SK-N-MC (cell line): ENCODE measurements around the gene UNC5C.

ENCODE experiments used
- DNase-seq: peaks from one replicate; pipeline ENCODE4 v3.0.0-alpha.2; 2011; ENCODE audit warnings: low read depth, low spot score
- H3K27ac ChIP-seq: fragments of 200-600 bp; sonication (generic); 2 replicates; pipeline ENCODE4 v1.5.1; 2016; ENCODE audit warnings: mixed run types
- H3K36me3 ChIP-seq: fragments of 200-600 bp; sonication (generic); 2 replicates; pipeline ENCODE4 v1.6.1; 2017; ENCODE audit warnings: antibody characterized with exemption, low read length, mixed read lengths; ENCODE audit not compliant: insufficient read depth
- H3K4me3 ChIP-seq: fragments of 200-600 bp; sonication (generic); 2 replicates; pipeline ENCODE4 v1.5.1; 2016
- H3K9ac ChIP-seq: fragments of 200-600 bp; sonication (generic); 2 replicates; pipeline ENCODE4 v1.8.0; 2017; ENCODE audit warnings: mixed run types, mixed read lengths; ENCODE audit not compliant: insufficient read length
- H3K9me3 ChIP-seq: fragments of 200-600 bp; sonication (generic); 2 replicates; pipeline ENCODE4 v1.6.1; 2017; ENCODE audit warnings: low read depth, mild to moderate bottlenecking, antibody characterized with exemption, low read length, moderate library complexity, mixed read lengths
- EZH2 ChIP-seq: fragments of 200-600 bp; sonication (generic); IDR thresholded peaks from one replicate; pipeline ENCODE4 v1.6.1; 2017; ENCODE audit warnings: antibody characterized with exemption
- FOXP2 ChIP-seq: optimal IDR thresholded peaks from 2 replicates; pipeline ENCODE3; 2011; ENCODE audit warnings: mild to moderate bottlenecking, moderate library complexity; ENCODE audit not compliant: insufficient read depth; ENCODE audit errors: extremely low read length, control extremely low read depth
- POLR2AphosphoS5 ChIP-seq: IDR thresholded peaks from 2 replicates; pipeline ENCODE4 v1.6.1; 2012; ENCODE audit warnings: mild to moderate bottlenecking, low read depth, low read length, borderline replicate concordance

The UNC5C gene

GRCh38 chr4:95360256-95360903 is 188.4 kb downstream of the UNC5C start:
- DNase-seq: no peak
- Histone ChIP-seq H3K9ac (no peak overlapping the region), H3K4me3 (no peak overlapping the region), H3K27ac (no peak overlapping the region), H3K9me3 (no peaks in the 10 kb centered on the region), H3K36me3 (no peaks in the 10 kb centered on the region)
- TF ChIP-seq FOXP2 (no peak), EZH2 (no peak), POLR2AphosphoS5 (no peak)

GRCh38 chr4:95358421-95358820 is 190.4 kb downstream of the UNC5C start:
- no peaks in the 10 kb centered on the region for H3K36me3 ChIP-seq
- DNase-seq: no peak
- no peak overlapping the region for H3K4me3 ChIP-seq
- no peak overlapping the region for H3K27ac ChIP-seq
- TF ChIP-seq FOXP2 (no peak), POLR2AphosphoS5 (no peak), EZH2 (no peak)
- H3K9ac ChIP-seq: no peak overlapping the region
- H3K9me3 ChIP-seq: no peaks in the 10 kb centered on the region

GRCh38 chr4:95355021-95355420 is 193.8 kb downstream of the UNC5C start:
- no peak overlapping the region for H3K27ac ChIP-seq

GRCh38 chr4:95348418-95348817 is 200.4 kb downstream of the UNC5C start:
- Histone ChIP-seq H3K9ac (no peak overlapping the region), H3K9me3 (no peaks in the 10 kb centered on the region), H3K27ac (no peak overlapping the region), H3K36me3 (no peaks in the 10 kb centered on the region), H3K4me3 (no peak overlapping the region)
- TF ChIP-seq EZH2: no peak
- TF ChIP-seq FOXP2: no peak
- no peak for TF ChIP-seq POLR2AphosphoS5
- DNase-seq: no peak

More at GRCh38 chr4:95355021-95355420, 193.8 kb downstream of the UNC5C start:
- H3K4me3 ChIP-seq: no peak overlapping the region
- no peak for DNase-seq
- H3K36me3 ChIP-seq: no peaks in the 10 kb centered on the region
- H3K9me3 ChIP-seq: no peaks in the 10 kb centered on the region
- H3K9ac ChIP-seq: no peak overlapping the region
- TF ChIP-seq EZH2: no peak
- TF ChIP-seq POLR2AphosphoS5: no peak
- TF ChIP-seq FOXP2: no peak

GRCh38 chr4:95343235-95343634 is 205.5 kb downstream of the UNC5C start:
- no peak for DNase-seq
- Histone ChIP-seq H3K27ac (no peak overlapping the region), H3K36me3 (no peaks in the 10 kb centered on the region), H3K9me3 (no peaks in the 10 kb centered on the region), H3K9ac (no peak overlapping the region), H3K4me3 (no peak overlapping the region)
- TF ChIP-seq FOXP2 (no peak), POLR2AphosphoS5 (no peak), EZH2 (no peak)

- Histone ChIP-seq H3K4me3 (no peak overlapping the region), H3K9ac (no peak overlapping the region), H3K36me3 (no peaks in the 10 kb centered on the region), H3K27ac (no peak overlapping the region), H3K9me3 (no peaks in the 10 kb centered on the region)
- no peak for TF ChIP-seq FOXP2
- no peak for TF ChIP-seq EZH2
- TF ChIP-seq POLR2AphosphoS5: no peak
- no peak for DNase-seq
Measured at GRCh38 chr4:95340191-95340590, 208.6 kb downstream of the UNC5C start.

- Histone ChIP-seq H3K9me3 (no peaks in the 10 kb centered on the region), H3K36me3 (no peaks in the 10 kb centered on the region), H3K27ac (no peak overlapping the region), H3K4me3 (no peak overlapping the region), H3K9ac (no peak overlapping the region)
- TF ChIP-seq EZH2: no peak
- TF ChIP-seq POLR2AphosphoS5: no peak
- TF ChIP-seq FOXP2: no peak
- DNase-seq: no peak
Measured at GRCh38 chr4:95325665-95326064, 223.1 kb downstream of the UNC5C start.

GRCh38 chr4:95319169-95319568 is 229.6 kb downstream of the UNC5C start:
- Histone ChIP-seq H3K4me3 (no peak overlapping the region), H3K36me3 (no peaks in the 10 kb centered on the region), H3K9me3 (no peaks in the 10 kb centered on the region), H3K9ac (no peak overlapping the region), H3K27ac (no peak overlapping the region)
- DNase-seq: no peak
- TF ChIP-seq POLR2AphosphoS5 (no peak), EZH2 (no peak), FOXP2 (no peak)

GRCh38 chr4:95318483-95318882 is 230.3 kb downstream of the UNC5C start:
- no peak for DNase-seq

More at GRCh38 chr4:95318483-95318882, 230.3 kb downstream of the UNC5C start:
- no peak overlapping the region for H3K9ac ChIP-seq
- H3K9me3 ChIP-seq: no peaks in the 10 kb centered on the region
- no peak overlapping the region for H3K4me3 ChIP-seq
- H3K27ac ChIP-seq: no peak overlapping the region
- H3K36me3 ChIP-seq: no peaks in the 10 kb centered on the region
- TF ChIP-seq POLR2AphosphoS5 (no peak), FOXP2 (no peak), EZH2 (no peak)
